ENCODE results near the gene SPDEF.

The SPDEF gene

GRCh38 chr6:34543421-34543820 is 12.7 kb downstream of the SPDEF start:
- DNase-seq: no peak

- no peak for DNase-seq
These were observed 15.3 kb downstream of the SPDEF start for GRCh38 chr6:34540841-34541240.

GRCh38 chr6:34540222-34540621 is 15.9 kb downstream of the SPDEF start:
- no peak for DNase-seq

GRCh38 chr6:34539181-34539580 is 16.9 kb downstream of the SPDEF start:
- DNase-seq: no peak

DNA sequence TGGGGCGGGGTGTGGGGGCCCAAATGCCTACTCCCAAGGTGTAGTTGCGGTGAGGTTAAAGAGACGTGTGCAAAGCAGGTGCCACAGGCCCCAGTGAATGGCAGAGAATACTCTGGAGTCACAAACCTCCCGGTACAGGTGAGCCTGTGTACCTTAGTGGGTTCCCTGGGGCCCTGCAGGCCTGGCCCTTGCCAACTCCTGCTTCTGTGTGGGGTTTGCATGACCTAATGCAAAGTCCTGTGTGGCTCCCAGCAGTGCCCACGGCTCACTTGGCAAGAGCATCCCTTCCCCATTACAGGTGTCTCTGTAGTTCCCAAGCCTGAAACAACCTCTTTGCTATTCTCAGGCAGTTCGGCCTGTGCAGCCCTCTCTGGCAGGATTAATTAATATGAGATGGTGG is 17.5 kb downstream of the SPDEF start:
- DNase-seq: no peak

- DNase-seq: no peak
These were observed 18.1 kb downstream of the SPDEF start for GRCh38 chr6:34537922-34538550.

GRCh38 chr6:34536959-34537848 is 18.9 kb downstream of the SPDEF start:
- no peak for DNase-seq

DNA sequence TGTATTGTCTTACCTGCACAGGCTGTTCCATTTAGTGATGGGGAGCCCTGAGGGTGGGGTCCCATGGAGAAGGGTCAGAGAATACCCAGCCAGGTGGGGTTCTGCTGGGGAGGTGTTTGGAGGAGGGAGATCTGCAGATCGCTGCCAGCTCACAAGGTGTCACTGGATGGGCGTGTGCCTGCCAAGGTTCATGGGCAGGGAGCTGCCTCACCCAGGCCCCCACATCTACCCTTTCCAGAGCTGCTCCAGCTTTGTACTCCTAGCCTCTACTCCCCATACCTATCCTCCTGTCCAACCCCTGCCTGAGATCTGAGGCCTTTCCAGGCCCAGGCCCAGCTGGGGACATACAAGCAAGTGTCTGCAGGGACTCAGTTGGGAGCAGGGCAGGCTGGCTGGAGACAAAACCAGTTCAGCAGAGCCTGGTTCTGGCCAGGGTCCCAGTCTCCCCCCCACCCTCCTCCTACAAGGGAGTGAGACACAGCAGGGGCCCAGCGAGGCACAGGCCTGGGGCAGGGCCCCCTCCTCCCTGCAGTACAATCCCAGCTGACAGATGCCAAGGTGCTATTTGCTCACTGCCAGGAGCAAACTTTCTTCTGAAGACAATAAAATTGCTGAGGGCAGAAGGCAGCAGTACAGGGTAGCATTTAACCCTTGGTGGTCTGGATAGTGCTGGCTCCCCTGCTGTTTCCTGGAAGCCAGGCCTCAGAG is 19.7 kb downstream of the SPDEF start:
- DNase-seq: no peak

DNA sequence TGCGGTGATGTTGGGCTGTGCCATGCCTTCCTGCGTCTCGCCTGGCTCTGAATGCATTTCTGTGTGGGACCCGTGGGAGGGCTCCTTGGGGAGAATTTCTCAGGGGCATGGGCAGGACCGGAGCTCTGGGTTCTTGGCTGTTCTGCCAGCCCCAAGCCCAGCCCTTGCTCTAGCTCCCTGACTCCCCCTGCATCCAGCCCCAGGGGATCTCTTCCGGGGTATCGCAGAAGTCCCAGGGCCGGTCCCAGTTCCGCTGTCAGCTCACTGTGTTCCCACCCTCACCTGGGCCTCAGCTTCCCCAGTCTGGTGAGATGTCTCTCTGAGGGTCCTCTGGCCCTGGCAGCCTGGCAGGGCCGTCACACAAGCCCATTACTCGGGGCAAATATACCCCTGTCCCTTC is 20.5 kb downstream of the SPDEF start:
- no peak for DNase-seq

DNA sequence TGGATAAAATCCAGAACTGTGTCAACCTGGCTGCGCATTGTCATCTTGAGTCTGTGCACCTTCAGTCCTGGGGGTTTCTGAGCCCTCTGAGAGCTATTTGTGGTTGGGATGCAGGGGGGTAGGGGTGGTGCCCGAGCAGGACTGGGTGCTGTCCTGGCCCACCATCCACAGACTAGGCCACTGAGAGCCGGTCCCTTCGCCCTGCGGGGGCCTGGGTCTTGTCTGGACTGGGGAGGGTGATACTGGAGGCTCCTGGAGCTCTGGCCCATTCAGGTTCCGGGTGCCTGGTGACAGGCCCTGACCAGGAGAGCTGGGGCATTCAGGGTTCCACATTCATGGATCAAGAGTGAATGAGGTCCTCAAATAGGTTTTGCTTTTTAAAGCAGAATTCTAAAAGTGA is 20.9 kb downstream of the SPDEF start:
- no peak for DNase-seq

DNA sequence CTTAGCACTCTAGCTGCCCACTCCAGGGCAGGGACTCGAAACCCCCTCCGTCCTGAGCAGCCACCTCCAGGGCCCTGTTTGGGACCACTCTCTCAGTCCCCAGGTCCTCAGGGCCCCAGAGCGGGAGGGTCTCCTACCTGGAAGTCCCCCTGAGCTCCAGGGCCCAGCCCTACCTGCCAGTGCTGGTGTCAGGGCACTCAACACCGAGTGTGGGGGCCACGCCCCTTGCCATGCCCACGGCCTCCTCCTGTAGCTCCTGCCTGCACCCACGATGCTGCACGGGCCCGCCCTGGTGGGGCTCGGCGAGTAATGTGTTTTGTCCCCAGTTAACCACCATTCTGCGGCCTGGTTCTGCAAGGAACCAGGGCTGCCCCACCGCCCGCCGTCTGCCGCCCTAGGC is 21.5 kb downstream of the SPDEF start:
- no peak for DNase-seq

- DNase-seq: no peak
These were observed 22.0 kb downstream of the SPDEF start for GRCh38 chr6:34534146-34534545.

- no peak for DNase-seq
These were observed 23.9 kb downstream of the SPDEF start for GRCh38 chr6:34532230-34532629.

DNA sequence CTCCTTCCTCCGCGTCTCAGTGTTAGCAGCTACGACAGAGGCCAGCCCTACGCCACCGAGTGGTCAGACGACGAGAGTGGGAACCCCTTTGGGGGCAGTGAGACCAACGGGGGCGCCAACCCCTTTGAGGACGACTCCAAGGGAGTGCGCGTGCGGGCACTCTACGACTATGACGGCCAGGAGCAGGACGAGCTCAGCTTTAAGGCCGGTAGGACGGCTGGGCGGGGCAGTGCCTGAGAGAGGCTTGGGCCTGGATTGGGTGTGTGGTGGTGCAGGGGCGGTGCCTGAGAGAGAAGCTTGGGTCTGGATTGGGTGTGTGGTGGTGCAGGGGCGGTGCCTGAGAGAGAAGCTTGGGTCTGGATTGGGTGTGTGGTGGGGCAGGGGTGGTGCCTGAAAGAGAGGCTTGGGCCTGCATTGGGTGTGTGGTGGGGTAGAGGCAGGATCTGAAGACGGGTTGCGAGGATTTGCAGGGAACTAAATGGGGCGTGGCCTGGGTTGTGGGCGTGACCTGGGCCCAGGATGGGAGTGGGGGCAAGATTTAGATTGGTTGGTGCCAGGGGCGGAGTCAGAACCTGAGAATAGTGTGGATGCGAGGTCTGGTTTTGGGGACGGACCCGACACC is 24.4 kb downstream of the SPDEF start:
- no peak for DNase-seq

DNA sequence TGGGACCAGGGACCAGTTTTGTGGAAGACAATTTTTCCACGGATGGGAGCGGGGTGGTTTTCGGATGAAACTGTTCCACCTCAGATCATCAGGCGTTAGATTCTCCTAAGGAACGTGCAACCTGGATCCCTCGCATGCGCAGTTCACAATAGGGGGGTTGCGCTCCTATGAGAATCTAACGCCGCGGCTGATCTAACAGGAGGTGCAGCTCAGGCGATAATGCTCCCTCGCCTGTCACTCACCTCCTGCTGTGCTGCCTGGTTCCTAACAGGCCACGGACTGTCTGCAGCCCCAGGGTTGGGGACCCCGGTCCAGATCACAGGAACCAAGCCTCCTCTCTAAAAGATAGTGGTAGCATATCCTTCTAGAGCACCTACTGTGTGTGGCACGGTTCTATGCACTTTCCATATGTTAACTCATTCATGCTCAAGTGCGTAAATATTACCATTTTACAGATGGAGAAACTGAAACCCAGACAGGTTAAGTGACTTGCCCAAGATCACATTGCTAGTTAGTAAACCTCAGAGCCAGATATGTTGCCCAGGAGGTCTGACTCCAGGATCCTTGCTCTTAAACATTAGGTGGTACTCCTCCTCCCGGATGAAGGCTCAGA is 25.3 kb downstream of the SPDEF start:
- DNase-seq: no peak

GRCh38 chr6:34529665-34530327 is 26.3 kb downstream of the SPDEF start:
- no peak for DNase-seq

DNA sequence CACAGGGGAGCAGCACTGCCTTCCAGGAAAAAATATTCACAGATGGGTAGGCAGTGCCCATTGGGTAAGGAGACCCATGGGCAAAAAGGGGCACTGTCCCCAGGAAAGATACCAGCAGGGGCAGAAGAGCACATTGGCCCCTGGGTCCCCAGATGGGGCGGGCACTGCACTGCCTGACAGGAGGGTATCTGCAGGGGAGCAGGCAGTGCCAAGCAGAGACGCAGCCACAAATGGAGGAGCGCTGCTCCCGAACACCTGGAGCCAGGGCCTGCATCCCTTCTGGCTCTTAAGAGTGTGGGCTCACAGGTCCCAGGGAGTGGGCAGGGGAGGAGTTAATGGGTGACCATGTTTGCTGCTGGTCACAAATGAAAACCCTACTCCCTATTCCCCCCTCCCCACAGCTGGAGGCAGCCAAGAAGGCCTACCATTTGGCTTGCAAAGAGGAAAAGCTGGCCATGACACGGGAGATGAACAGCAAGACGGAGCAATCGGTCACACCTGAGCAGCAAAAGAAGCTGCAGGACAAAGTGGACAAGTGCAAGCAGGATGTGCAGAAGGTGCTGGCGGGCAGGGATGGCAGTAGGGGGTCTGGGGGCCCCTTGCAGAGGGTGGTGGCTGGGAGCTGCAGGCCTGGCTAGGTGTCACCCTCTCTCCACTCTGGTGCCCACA is 27.0 kb downstream of the SPDEF start:
- DNase-seq: no peak

DNA sequence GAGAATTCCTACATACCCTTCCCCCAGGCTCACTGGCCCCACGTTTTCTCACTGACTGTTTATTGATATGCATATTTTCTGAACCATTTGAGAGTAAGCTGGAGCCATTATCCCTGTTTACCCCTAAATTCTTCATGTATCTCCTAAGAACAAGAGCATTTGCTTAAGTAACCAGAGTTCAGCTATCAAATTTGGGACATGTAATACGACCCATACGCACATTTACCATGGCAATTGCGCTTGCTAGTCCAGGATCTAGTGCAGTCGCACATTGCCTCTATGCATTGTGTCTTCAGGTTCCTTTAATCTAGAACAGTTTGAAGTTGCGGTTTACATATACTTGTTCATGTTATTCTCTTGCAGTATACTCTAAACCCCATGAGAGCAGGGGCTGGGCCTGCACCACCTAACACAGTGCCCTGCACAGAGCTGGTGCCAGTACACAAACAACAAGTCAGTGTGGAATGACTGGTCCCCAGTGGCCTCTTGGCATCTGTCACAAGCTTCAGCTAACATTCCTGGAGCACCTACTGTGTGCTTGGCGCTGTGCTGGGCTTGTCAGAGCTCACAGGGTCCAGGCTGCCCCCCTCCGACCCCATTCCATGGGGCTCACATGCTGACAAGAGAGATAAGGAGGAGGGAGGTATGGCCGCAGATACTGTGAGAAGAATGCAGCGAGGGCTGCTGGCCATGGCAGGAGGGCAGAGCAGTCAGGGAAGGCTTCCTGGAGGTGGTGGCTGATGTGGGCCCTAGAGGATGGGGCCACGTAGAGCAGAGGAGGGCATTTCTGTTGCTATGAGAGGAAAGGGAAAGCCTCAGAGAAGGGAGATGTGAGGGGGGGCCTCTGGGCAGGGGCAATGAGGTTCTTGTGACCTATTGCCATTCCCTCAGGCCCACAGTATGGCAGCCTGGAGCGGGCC is 28.1 kb downstream of the SPDEF start:
- no peak for DNase-seq

GRCh38 chr6:34526992-34527728 is 29.0 kb downstream of the SPDEF start:
- DNase-seq: peak; percentile 98

All from stimulated activated CD8-positive, alpha-beta memory T cell treated with anti-CD3 and anti-CD28 coated beads, Interleukin-4, amount 100 ng/mL, for 48 hours (primary cell).